WTC11 (cell line): Measurements from ENCODE around the gene PRR12.

Source experiments
- CTCF ChIP-seq: fragments of 200-600 bp; IDR thresholded peaks from 2 replicates; pipeline ENCODE4 v1.8.0; 2022; ENCODE audit warnings: antibody characterized with exemption
- MYBL2 ChIP-seq: sonication (generic); formaldehyde crosslinking; IDR thresholded peaks from 2 replicates; pipeline ENCODE4 v1.8.1; 2023; ENCODE audit warnings: mild to moderate bottlenecking, moderate library complexity, missing genetic modification reagents
- ZNF138 ChIP-seq: sonication (generic); formaldehyde crosslinking; conservative IDR thresholded peaks from 2 replicates; pipeline ENCODE4 v1.8.1; 2022; ENCODE audit warnings: mild to moderate bottlenecking, moderate library complexity, missing genetic modification reagents

- TF ChIP-seq MYBL2 (no peak), ZNF138 (CRISPR knock-in tag) (no peak), CTCF (no peak)
Observed at GRCh38 chr19:49583239-49583638, 7.7 kb upstream of the PRR12 start.
